Left ventricle myocardium inferior (tissue), 1 donor: ENCODE measurements around the gene LPO. TPM values are rescaled to one million over a fixed set of nuclear protein-coding genes. Genes with fewer than 3 reads are reported as not detected.

Experiments used
- DNase-seq: peaks from one replicate; pipeline ENCODE4 v3.0.0-alpha.2; 2020
- H3K27ac ChIP-seq: fragments of 200-600 bp; replicated peaks from 2 replicates; pipeline ENCODE4 v1.8.0; 2021
- H3K27me3 ChIP-seq: fragments of 200-600 bp; 2 replicates; pipeline ENCODE4 v1.8.0; 2021; ENCODE audit warnings: low read depth
- H3K36me3 ChIP-seq: fragments of 200-600 bp; 2 replicates; pipeline ENCODE4 v1.8.0; 2021
- H3K4me1 ChIP-seq: fragments of 200-600 bp; 2 replicates; pipeline ENCODE4 v1.8.0; 2021
- H3K4me3 ChIP-seq: fragments of 200-600 bp; 2 replicates; pipeline ENCODE4 v1.8.0; 2021; ENCODE audit warnings: mild to moderate bottlenecking, moderate library complexity
- H3K9me3 ChIP-seq: fragments of 200-600 bp; replicated peaks from 2 replicates; pipeline ENCODE4 v1.8.0; 2021
- intact Hi-C: fragments of 100-400 bp; cut with micrococcal nuclease; formaldehyde crosslinking; loops from one replicate; pipeline ENCODE4 v1.11.0; 2022
- total RNA-seq: library from RNA; stranded (reverse); fragmentation: NEBNext Ultra II Directional; extraction: Animal tissue kit (Norgen Biotek cat#: 25700); gene quantifications from one replicate; pipeline ENCODE4 v1.2.1, GENCODE V29; 2021
- TF ChIP-seq, protein P1 (sequence below): fragments of 200-600 bp; IDR thresholded peaks from 2 replicates; pipeline ENCODE4 v1.8.0; 2021; ENCODE audit warnings: antibody characterized with exemption, mild to moderate bottlenecking, borderline replicate concordance
- donor health status: DM: no; HTN: yes; CAD: no; lungs with severe emphysema.

The LPO gene
- total RNA-seq, 1 donor from 2014 or later, result not detected

DNA sequence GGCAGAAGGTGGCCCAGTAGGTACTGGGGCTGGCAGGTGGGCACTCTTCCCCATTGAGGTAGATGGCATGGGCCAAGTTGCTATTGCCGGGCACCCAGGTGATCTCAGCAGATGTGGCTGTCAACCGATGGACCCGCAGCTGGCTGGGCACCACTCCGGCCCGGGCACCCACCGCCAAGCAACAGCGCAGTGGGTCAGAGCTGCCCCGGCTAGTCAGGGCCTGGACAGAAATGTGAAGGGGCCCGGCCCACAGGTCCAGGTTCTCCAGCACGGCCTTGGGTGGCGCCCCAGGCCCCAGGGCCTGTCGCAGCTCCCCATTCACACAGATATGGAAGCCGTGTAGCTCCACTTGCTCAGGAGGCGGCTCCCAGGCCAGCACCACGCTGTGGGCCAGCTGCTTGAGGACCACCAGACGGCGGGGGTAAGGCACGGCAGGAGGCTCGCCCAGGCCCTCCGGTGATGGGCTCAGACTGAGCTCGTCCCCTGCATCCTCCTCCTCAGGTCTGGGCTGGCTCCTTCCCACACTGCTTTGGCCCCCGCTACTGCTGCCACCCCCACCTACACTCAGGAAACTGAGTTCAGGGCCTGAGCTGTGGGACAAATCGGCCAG, 73.7 kb downstream of the LPO start:
- Histone ChIP-seq H3K4me3 (no peak overlapping the region), H3K27ac (no peak overlapping the region), H3K36me3 (no peaks in the 10 kb centered on the region), H3K4me1 (no peaks in the 10 kb centered on the region), H3K9me3 (no peaks in the 10 kb centered on the region), H3K27me3 (no peaks in the 10 kb centered on the region)
- DNase-seq, result no peak
- intact Hi-C loops, result no loop called here
- TF ChIP-seq, protein P1, sequence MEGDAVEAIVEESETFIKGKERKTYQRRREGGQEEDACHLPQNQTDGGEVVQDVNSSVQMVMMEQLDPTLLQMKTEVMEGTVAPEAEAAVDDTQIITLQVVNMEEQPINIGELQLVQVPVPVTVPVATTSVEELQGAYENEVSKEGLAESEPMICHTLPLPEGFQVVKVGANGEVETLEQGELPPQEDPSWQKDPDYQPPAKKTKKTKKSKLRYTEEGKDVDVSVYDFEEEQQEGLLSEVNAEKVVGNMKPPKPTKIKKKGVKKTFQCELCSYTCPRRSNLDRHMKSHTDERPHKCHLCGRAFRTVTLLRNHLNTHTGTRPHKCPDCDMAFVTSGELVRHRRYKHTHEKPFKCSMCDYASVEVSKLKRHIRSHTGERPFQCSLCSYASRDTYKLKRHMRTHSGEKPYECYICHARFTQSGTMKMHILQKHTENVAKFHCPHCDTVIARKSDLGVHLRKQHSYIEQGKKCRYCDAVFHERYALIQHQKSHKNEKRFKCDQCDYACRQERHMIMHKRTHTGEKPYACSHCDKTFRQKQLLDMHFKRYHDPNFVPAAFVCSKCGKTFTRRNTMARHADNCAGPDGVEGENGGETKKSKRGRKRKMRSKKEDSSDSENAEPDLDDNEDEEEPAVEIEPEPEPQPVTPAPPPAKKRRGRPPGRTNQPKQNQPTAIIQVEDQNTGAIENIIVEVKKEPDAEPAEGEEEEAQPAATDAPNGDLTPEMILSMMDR, result no peak

- no peaks in the 10 kb centered on the region for H3K27me3 ChIP-seq
- H3K9me3 ChIP-seq, result no peaks in the 10 kb centered on the region
- no peaks in the 10 kb centered on the region for H3K36me3 ChIP-seq
- DNase-seq, result no peak
- intact Hi-C loops, result no loop called here
- TF ChIP-seq, protein P1, result no peak
- H3K4me1 ChIP-seq, result no peaks in the 10 kb centered on the region
- no peak overlapping the region for H3K4me3 ChIP-seq
- no peak overlapping the region for H3K27ac ChIP-seq
Measured at GRCh38 chr17:58312829-58313228, 74.4 kb downstream of the LPO start.

- no peaks in the 10 kb centered on the region for H3K36me3 ChIP-seq
- intact Hi-C loops, result no loop called here
- no peak overlapping the region for H3K27ac ChIP-seq
- H3K9me3 ChIP-seq, result no peaks in the 10 kb centered on the region
- no peak overlapping the region for H3K4me3 ChIP-seq
- TF ChIP-seq, protein P1, result no peak
- no peaks in the 10 kb centered on the region for H3K4me1 ChIP-seq
- DNase-seq, result no peak
- no peaks in the 10 kb centered on the region for H3K27me3 ChIP-seq
Measured at GRCh38 chr17:58313815-58314705, 75.7 kb downstream of the LPO start.

DNA sequence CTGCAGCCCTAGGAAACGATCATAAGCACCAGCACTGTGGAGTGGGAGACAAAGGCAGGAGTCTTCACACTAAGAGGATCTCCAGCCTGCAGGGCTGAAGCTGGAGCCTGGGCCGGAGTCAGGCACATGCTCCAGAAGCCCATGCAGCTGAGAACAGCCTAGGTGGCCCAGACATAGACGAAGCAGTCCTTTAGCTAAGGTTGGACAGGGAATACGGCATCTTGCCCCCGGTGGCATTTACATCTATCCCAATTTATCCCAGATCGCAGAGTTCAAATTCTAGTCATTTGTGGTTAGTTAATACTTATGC, 76.3 kb downstream of the LPO start:
- H3K4me1 ChIP-seq, result no peaks in the 10 kb centered on the region
- no peak overlapping the region for H3K27ac ChIP-seq
- H3K4me3 ChIP-seq, result no peak overlapping the region
- no peaks in the 10 kb centered on the region for H3K36me3 ChIP-seq
- intact Hi-C loops, result no loop called here
- no peak for DNase-seq
- H3K27me3 ChIP-seq, result no peaks in the 10 kb centered on the region
- H3K9me3 ChIP-seq, result no peaks in the 10 kb centered on the region
- TF ChIP-seq, protein P1, result no peak

GRCh38 chr17:58315281-58315711, 76.9 kb downstream of the LPO start:
- intact Hi-C loops, result no loop called here
- TF ChIP-seq, protein P1, result no peak
- H3K27ac ChIP-seq, result no peak overlapping the region
- H3K4me1 ChIP-seq, result no peaks in the 10 kb centered on the region
- no peak overlapping the region for H3K4me3 ChIP-seq
- no peak for DNase-seq
- no peaks in the 10 kb centered on the region for H3K27me3 ChIP-seq
- H3K9me3 ChIP-seq, result no peaks in the 10 kb centered on the region
- H3K36me3 ChIP-seq, result no peaks in the 10 kb centered on the region
